Placental epithelial cell (primary cell): ENCODE measurements around the gene DRC3. TPM values are rescaled to one million over a fixed set of nuclear protein-coding genes. Genes with fewer than 3 reads are reported as not detected.

Source experiments
- total RNA-seq: library from RNA; depleted of rRNA; stranded (reverse); fragments of >200 nt; gene quantifications from 2 replicates; pipeline ENCODE4 v1.2.3, GENCODE V29; 2012

The DRC3 gene
- total RNA-seq = 2.6 and 5.1 TPM in 2 replicates

GRCh38 chr17:17972126-17972951, at the start of gene DRC3, which contains the start of gene TOM1L2:
Gene DRC3 (plus strand): TSS chr17:17972862. CDS start chr17:17977599, 4,737 bp downstream.
Gene TOM1L2 (minus strand): TSS chr17:17972400. CDS start chr17:17972313, 87 bp downstream.

GRCh38 chr17:18038861-18039534, 66.3 kb downstream of the DRC3 start, which contains the start of the genes ATPAF2 and GID4:
Gene ATPAF2 (minus strand): TSS chr17:18039168. CDS start chr17:18039013, 155 bp downstream.
Gene GID4 (plus strand): TSS chr17:18039408. CDS start chr17:18039465, 57 bp downstream.

Other genes starting within 250 kb of the DRC3 start
- 30.2 and 50.9 TPM in 2 replicates for gene SREBF1, start 135.9 kb upstream of the DRC3 start, total RNA-seq
- gene TOM1L2, start 462 bp upstream of the DRC3 start, total RNA-seq = 75.8 and 87.6 TPM in 2 replicates
- gene ATPAF2, start 66.3 kb downstream of the DRC3 start, total RNA-seq = 17.3 and 20.6 TPM in 2 replicates
- 6.8 and 7.9 TPM in 2 replicates for gene GID4, start 66.5 kb downstream of the DRC3 start, total RNA-seq
- 33.4 and 48.9 TPM in 2 replicates for gene DRG2, start 115.1 kb downstream of the DRC3 start, total RNA-seq
- 2.0 and 2.1 TPM in 2 replicates for gene MYO15A, start 135.9 kb downstream of the DRC3 start, total RNA-seq
- 98.5 and 149 TPM in 2 replicates for gene ALKBH5, start 211.0 kb downstream of the DRC3 start, total RNA-seq